Umbilical cord (tissue), 2 donors: ENCODE results near the gene PPIL6. TPM values are rescaled to one million over a fixed set of nuclear protein-coding genes. Genes with fewer than 3 reads are reported as not detected.
A peak's percentile ranks its signal among the peaks of the same experiment; 100 is the strongest.
"Not testable (repeated sequence)": the region's sequence is repeated elsewhere in the genome, so short reads cannot be mapped to it uniquely, and the experiment has no call there.

Experiments used
- DNase-seq: peaks from one replicate; pipeline ENCODE4 v3.0.0-alpha.2; 2015; ENCODE audit warnings: low spot score
- total RNA-seq: library from RNA; depleted of rRNA; stranded (reverse); fragments of >200 nt; gene quantifications from one replicate; pipeline ENCODE4 v1.2.3, GENCODE V29; 2014; ENCODE audit warnings: low replicate concordance; ENCODE audit not compliant: insufficient read depth

PPIL6 gene
- total RNA-seq, 1 donor from 2014 or later = 1.4 TPM

GRCh38 chr6:109466212-109466923 lies 25.9 kb upstream of the PPIL6 start:
- no peak for DNase-seq

GRCh38 chr6:109465772-109466171 lies 25.3 kb upstream of the PPIL6 start:
- no peak for DNase-seq

- no peak for DNase-seq
These were observed 21.5 kb upstream of the PPIL6 start for GRCh38 chr6:109461733-109462526.

- DNase-seq = not testable (repeated sequence)
These were observed 20.8 kb upstream of the PPIL6 start for GRCh38 chr6:109461205-109461604.

GRCh38 chr6:109460161-109460829 lies 19.9 kb upstream of the PPIL6 start:
- DNase-seq = no peak

GRCh38 chr6:109458774-109459531 lies 18.5 kb upstream of the PPIL6 start:
- DNase-seq = no peak

GRCh38 chr6:109457562-109457996 lies 17.2 kb upstream of the PPIL6 start:
- no peak for DNase-seq

GRCh38 chr6:109456710-109457561 lies 16.5 kb upstream of the PPIL6 start:
- DNase-seq = peak; percentile 76

- DNase-seq = no peak
These were observed 15.7 kb upstream of the PPIL6 start for GRCh38 chr6:109456111-109456583.

GRCh38 chr6:109455437-109456110 lies 15.1 kb upstream of the PPIL6 start, which contains the start of gene MICAL1:
Gene MICAL1, minus strand, starts transcription at chr6:109455772. Its CDS starts 1,576 bp downstream, at chr6:109454196.
- peak; percentile 60 for DNase-seq

GRCh38 chr6:109454496-109455436 lies 14.3 kb upstream of the PPIL6 start:
- DNase-seq = peak; percentile 54

- peak; percentile 64 for DNase-seq
These were observed 13.4 kb upstream of the PPIL6 start for GRCh38 chr6:109453594-109454495.

- no peak for DNase-seq
These were observed 12.7 kb upstream of the PPIL6 start for GRCh38 chr6:109453156-109453555.

GRCh38 chr6:109452181-109452580 lies 11.8 kb upstream of the PPIL6 start:
- DNase-seq = no peak

GRCh38 chr6:109451376-109451775 lies 10.9 kb upstream of the PPIL6 start:
- DNase-seq = no peak

- DNase-seq = no peak
These were observed 10.4 kb upstream of the PPIL6 start for GRCh38 chr6:109450801-109451200.
